MCF 10A (cell line): Measurements from ENCODE around the gene ASB15. TPM values are rescaled to one million over a fixed set of nuclear protein-coding genes. Genes with fewer than 3 reads are reported as not detected.

ENCODE experiments used
- BruUV-seq: library from RNA; stranded (reverse); fragments of 400-500 nt; replicated peaks from 2 replicates; lab custom pipeline; 2021; lab: Mats Ljungman, UMichigan
- CTCF ChIA-PET: fragments of 300-600 bp; sonication (Branson Sonifier 250); formaldehyde crosslinking; extraction: SDS; loops from one replicate; lab custom pipeline; 2021; ENCODE audit warnings: antibody characterized with exemption, inconsistent platforms; lab: Yijun Ruan, JAX
- POLR2A ChIA-PET: fragments of 300-600, 350-650 bp; sonication (Branson Sonifier 250); formaldehyde crosslinking; extraction: SDS; loops from one replicate; lab custom pipeline; 2020; ENCODE audit warnings: antibody characterized with exemption, inconsistent platforms; lab: Yijun Ruan, JAX
- DNase-seq: peaks from one replicate; pipeline ENCODE4 v3.0.0-alpha.2; 2018; ENCODE audit not compliant: unreplicated experiment
- H3K27ac Mint-ChIP-seq: one replicate; pipeline ENCODE4 v1.8.0; 2022; ENCODE audit warnings: mild to moderate bottlenecking, low read depth, mixed read lengths; ENCODE audit not compliant: unreplicated experiment
- H3K27me3 Mint-ChIP-seq: one replicate; pipeline ENCODE4 v1.8.0; 2022; ENCODE audit warnings: mixed read lengths; ENCODE audit not compliant: insufficient read depth, unreplicated experiment
- H3K36me3 Mint-ChIP-seq: one replicate; pipeline ENCODE4 v1.8.0; 2022; ENCODE audit warnings: mild to moderate bottlenecking, moderate library complexity, mixed read lengths; ENCODE audit not compliant: insufficient read depth, unreplicated experiment
- H3K4me1 Mint-ChIP-seq: one replicate; pipeline ENCODE4 v1.8.0; 2022; ENCODE audit warnings: mixed read lengths; ENCODE audit not compliant: insufficient read depth, unreplicated experiment
- H3K4me3 Mint-ChIP-seq: one replicate; pipeline ENCODE4 v1.8.0; 2022; ENCODE audit warnings: mild to moderate bottlenecking, moderate library complexity, mixed read lengths; ENCODE audit not compliant: unreplicated experiment
- H3K9me3 Mint-ChIP-seq: one replicate; pipeline ENCODE4 v1.8.0; 2022; ENCODE audit warnings: mixed read lengths; ENCODE audit not compliant: unreplicated experiment
- CTCF ChIP-seq: fragments of 200-600 bp; IDR thresholded peaks from one replicate; pipeline ENCODE4 v1.8.0; 2022; ENCODE audit warnings: antibody characterized with exemption, mild to moderate bottlenecking; ENCODE audit not compliant: unreplicated experiment
- intact Hi-C: fragments of 100-400 bp; cut with micrococcal nuclease; formaldehyde crosslinking; loops from 2 replicates; pipeline ENCODE4 v1.14.1; 2022
- total RNA-seq: library from RNA; stranded (reverse); gene quantifications from 2 replicates; pipeline ENCODE4 v1.2.3, GENCODE V29; 2022

Gene ASB15
- total RNA-seq, 1 experiment from 2014 or later, result not detected

DNA sequence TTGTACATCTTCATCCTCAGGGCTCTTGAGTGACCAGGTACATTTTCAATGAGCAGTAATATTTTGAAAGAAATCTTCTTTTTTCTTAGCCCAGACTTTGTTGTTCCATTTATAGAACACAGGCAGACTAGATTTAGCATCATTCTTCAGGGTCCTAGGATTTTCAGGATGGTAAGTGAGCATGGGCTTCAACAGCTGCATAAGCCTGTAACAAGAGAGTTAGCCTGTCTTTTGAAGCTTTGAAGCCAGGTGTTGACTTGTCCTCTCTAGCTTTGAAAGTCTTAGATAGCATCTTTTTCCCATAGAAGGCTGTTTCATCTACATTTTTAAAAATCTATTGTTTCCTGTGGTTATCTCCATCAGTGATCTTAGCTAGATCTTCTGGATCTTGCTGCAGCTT lies 39.5 kb upstream of the ASB15 start:
- CTCF ChIA-PET, result interaction anchor here (0.6 to 0.7 kb wide), 2 partner anchors 17 to 1102 kb away, joined by 3 read pairs; no protein-coding TSS in a partner anchor
- no peak for DNase-seq
- Mint-ChIP-seq H3K36me3 (peaks cover 5% of the 10 kb centered on the region), H3K9me3 (no peaks in the 10 kb centered on the region), H3K4me1 (no peaks in the 10 kb centered on the region), H3K4me3 (no peak overlapping the region), H3K27ac (no peak overlapping the region), H3K27me3 (no peaks in the 10 kb centered on the region)
- POLR2A ChIA-PET, result no interaction called here
- intact Hi-C loops, result no loop called here
- no TSS peak for BruUV-seq
- no peak for TF ChIP-seq CTCF

GRCh38 chr7:123569352-123570010 lies 32.1 kb upstream of the ASB15 start:
- no peak for TF ChIP-seq CTCF
- H3K27ac Mint-ChIP-seq, result no peak overlapping the region
- no peaks in the 10 kb centered on the region for H3K27me3 Mint-ChIP-seq
- H3K4me3 Mint-ChIP-seq, result no peak overlapping the region
- ChIA-PET CTCF (interaction anchor here (0.6 to 1.8 kb wide), 5 partner anchors 12 to 1216 kb away, joined by 4 to 10 read pairs (median 5); no protein-coding TSS in a partner anchor), POLR2A (interaction anchor here (0.5 to 3.8 kb wide), 6 partner anchors 12 to 314 kb away, joined by 3 to 30 read pairs (median 4); partner anchors contain the start of gene NDUFA5)
- BruUV-seq, result no TSS peak
- H3K4me1 Mint-ChIP-seq, result no peaks in the 10 kb centered on the region
- H3K36me3 Mint-ChIP-seq, result no peaks in the 10 kb centered on the region
- intact Hi-C loops, result no loop called here
- no peak for DNase-seq
- no peaks in the 10 kb centered on the region for H3K9me3 Mint-ChIP-seq

DNA sequence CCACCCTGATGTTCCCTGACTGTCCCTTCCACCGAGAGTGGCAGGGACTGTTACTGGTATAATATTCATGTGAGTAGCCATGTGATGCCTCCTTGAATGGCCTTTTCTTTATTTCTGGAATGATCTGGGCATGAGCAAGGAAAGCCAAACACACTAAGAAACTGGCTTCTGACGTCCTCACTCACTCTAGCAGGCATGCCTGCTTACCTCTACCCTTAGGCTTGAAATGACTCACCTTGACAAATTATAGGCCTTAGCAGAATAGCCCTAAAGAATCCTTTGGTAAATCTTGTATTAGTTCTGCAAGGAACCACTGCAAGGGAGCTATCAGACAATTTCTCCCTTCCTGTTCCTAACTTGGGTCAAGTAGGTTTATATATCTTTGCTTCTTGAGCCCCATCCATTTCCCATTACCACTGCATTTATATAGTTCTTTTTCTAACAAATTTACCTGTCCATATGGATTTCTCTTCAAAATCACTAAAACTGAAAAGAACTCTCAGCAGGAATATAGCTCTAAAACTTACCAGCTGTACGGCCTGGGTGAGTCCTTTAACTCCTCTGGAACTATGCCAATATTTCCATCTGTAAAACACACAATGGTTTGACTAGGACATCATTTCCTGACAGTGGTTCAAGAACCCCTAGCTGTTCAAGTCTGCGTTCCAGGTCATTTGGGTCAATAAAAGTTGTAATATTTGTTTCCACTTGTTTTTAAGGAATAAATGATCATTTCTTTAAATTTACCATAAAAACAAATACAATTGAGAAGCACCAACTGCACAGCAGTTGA lies 31.0 kb upstream of the ASB15 start:
- POLR2A ChIA-PET, result interaction anchor here (0.8 to 3.8 kb wide), 3 partner anchors 13 to 96 kb away, joined by 3 to 30 read pairs (median 3); partner anchors contain the start of gene NDUFA5
- intact Hi-C loops, result no loop called here
- Mint-ChIP-seq H3K27ac (no peak overlapping the region), H3K9me3 (no peaks in the 10 kb centered on the region), H3K4me3 (no peak overlapping the region), H3K27me3 (no peaks in the 10 kb centered on the region), H3K4me1 (no peaks in the 10 kb centered on the region), H3K36me3 (no peaks in the 10 kb centered on the region)
- BruUV-seq, result no TSS peak
- CTCF ChIA-PET, result interaction anchor here (0.6 to 1.8 kb wide), 4 partner anchors 11 to 799 kb away, joined by 3 to 10 read pairs (median 4); no protein-coding TSS in a partner anchor
- peak; percentile 51 for DNase-seq
- TF ChIP-seq CTCF, result no peak

GRCh38 chr7:123571187-123571586 lies 30.4 kb upstream of the ASB15 start:
- H3K4me1 Mint-ChIP-seq, result no peaks in the 10 kb centered on the region
- H3K27me3 Mint-ChIP-seq, result no peaks in the 10 kb centered on the region
- DNase-seq, result no peak
- no TSS peak for BruUV-seq
- TF ChIP-seq CTCF, result no peak
- no peaks in the 10 kb centered on the region for H3K9me3 Mint-ChIP-seq
- H3K36me3 Mint-ChIP-seq, result no peaks in the 10 kb centered on the region
- H3K4me3 Mint-ChIP-seq, result no peak overlapping the region
- CTCF ChIA-PET, result interaction anchor here (1.8 kb wide), 1 partner anchor 10 kb away, joined by 10 read pairs; no protein-coding TSS in a partner anchor
- POLR2A ChIA-PET, result interaction anchor here (0.8 to 3.8 kb wide), 2 partner anchors 14 to 95 kb away, joined by 3 to 30 read pairs; partner anchors contain the start of gene NDUFA5
- intact Hi-C loops, result no loop called here
- H3K27ac Mint-ChIP-seq, result no peak overlapping the region
